H1 (cell line): ENCODE data around the gene SERPINB12. TPM values are rescaled to one million over a fixed set of nuclear protein-coding genes. Genes with fewer than 3 reads are reported as not detected.

Experiments used
- CTCF ChIA-PET: fragments of 300-600 bp; sonication (Branson Sonifier 250); formaldehyde crosslinking; loops from one replicate; lab custom pipeline; 2021; ENCODE audit not compliant: partially characterized antibody; lab: Charles Lee
- POLR2A ChIA-PET: fragments of 300-600 bp; sonication (Branson Sonifier 250); formaldehyde crosslinking; loops from one replicate; lab custom pipeline; 2021; ENCODE audit warnings: inconsistent platforms; ENCODE audit not compliant: partially characterized antibody; lab: Charles Lee
- DNase-seq, 2 experiments: peaks; one replicate each; pipeline versions ENCODE4 v3.0.0 to v3.0.0-alpha.2; 2010 to 2022; ENCODE audit warnings: low spot score in 2 of 2, low read depth in 1 of 2, mixed read lengths in 1 of 2
- FAIRE-seq: peaks from 2 replicates; lab custom pipeline; 2011; peaks lifted over from hg19 to GRCh38; lab: Jason Lieb, UNC
- H2AFZ ChIP-seq: 2 replicates; pipeline ENCODE4 v1.8.1; 2012; ENCODE audit warnings: low read length, inconsistent platforms
- H2AK5ac ChIP-seq: 2 replicates; pipeline ENCODE4 v1.6.1; 2013; ENCODE audit warnings: low read depth, low read length
- H2BK120ac ChIP-seq: replicated peaks from 2 replicates; pipeline ENCODE3; 2013; ENCODE audit warnings: low read depth, low read length, inconsistent platforms
- H2BK12ac ChIP-seq: 2 replicates; pipeline ENCODE4 v1.6.1; 2013; ENCODE audit warnings: low read depth, low read length
- H2BK15ac ChIP-seq: 2 replicates; pipeline ENCODE4 v1.6.1; 2013; ENCODE audit warnings: low read length
- H2BK20ac ChIP-seq: 2 replicates; pipeline ENCODE4 v1.6.1; 2013; ENCODE audit warnings: low read length
- H2BK5ac ChIP-seq: 2 replicates; pipeline ENCODE4 v1.6.1; 2013; ENCODE audit warnings: low read depth, low read length
- H3K14ac ChIP-seq: 2 replicates; pipeline ENCODE4 v1.6.1; 2013; ENCODE audit warnings: inconsistent platforms; ENCODE audit not compliant: insufficient read length
- H3K18ac ChIP-seq: 2 replicates; pipeline ENCODE4 v1.6.1; 2013; ENCODE audit warnings: low read length; ENCODE audit errors: extremely low read depth
- H3K23ac ChIP-seq: 2 replicates; pipeline ENCODE4 v1.6.1; 2013; ENCODE audit warnings: inconsistent platforms; ENCODE audit not compliant: insufficient read length
- H3K23me2 ChIP-seq: 2 replicates; pipeline ENCODE4 v1.6.1; 2013; ENCODE audit warnings: low read depth, low read length
- H3K27ac ChIP-seq: 2 replicates; pipeline ENCODE4 v1.6.1; 2011; ENCODE audit warnings: low read depth, low read length, inconsistent platforms
- H3K27me3 ChIP-seq, 4 experiments: replicated peaks in 1 of 4; 1 replicate in 1 of 4; 2 replicates in 3 of 4; pipeline versions ENCODE4 v1.6.1 to v1.8.1; 2011 to 2013; ENCODE audit warnings: low read length in 3 of 4, mild to moderate bottlenecking in 3 of 4, inconsistent platforms in 2 of 4, mixed read lengths in 2 of 4, moderate library complexity in 1 of 4; ENCODE audit not compliant: control insufficient read depth in 3 of 4, insufficient read depth in 3 of 4; ENCODE audit errors: extremely low read depth in 1 of 4
- H3K36me3 ChIP-seq, 4 experiments: 2 replicates each; pipeline versions ENCODE4 v1.6.1 to v1.8.1; 2011 to 2013; ENCODE audit warnings: mild to moderate bottlenecking in 4 of 4, low read length in 3 of 4, moderate library complexity in 2 of 4, control low read depth in 1 of 4, inconsistent platforms in 1 of 4; ENCODE audit not compliant: insufficient read depth in 4 of 4, control insufficient read depth in 2 of 4
- H3K4ac ChIP-seq: replicated peaks from 2 replicates; pipeline ENCODE3; 2013; ENCODE audit warnings: low read length, low read depth, mixed read lengths, inconsistent platforms; ENCODE audit not compliant: insufficient read length
- H3K4me1 ChIP-seq, 4 experiments: replicated peaks in 1 of 4; 1 replicate in 1 of 4; 2 replicates in 3 of 4; pipeline versions ENCODE4 v1.6.1 to v1.8.1; 2011 to 2013; ENCODE audit warnings: low read length in 3 of 4, inconsistent platforms in 2 of 4, mixed read lengths in 1 of 4; ENCODE audit not compliant: insufficient read depth in 4 of 4, control insufficient read depth in 3 of 4
- H3K4me2 ChIP-seq, 2 experiments: 2 replicates each; pipeline versions ENCODE4 v1.6.1 to v1.8.1; 2011 to 2013; ENCODE audit warnings: low read depth in 2 of 2, low read length in 2 of 2, control low read depth in 1 of 2, inconsistent platforms in 1 of 2, mild to moderate bottlenecking in 1 of 2; ENCODE audit not compliant: insufficient read depth in 1 of 2
- H3K4me3 ChIP-seq, 4 experiments: fragments of 200-600, 300-600 bp in 1 of 4; sonication (generic), shearing (Covaris generic), sonication (Bioruptor Twin) in 1 of 4; 2 replicates each; pipeline versions ENCODE4 v1.5.1 to v1.8.1; 2011 to 2016; ENCODE audit warnings: low read length in 4 of 4, low read depth in 3 of 4, control low read depth in 2 of 4, inconsistent platforms in 2 of 4, mild to moderate bottlenecking in 2 of 4, mixed read lengths in 1 of 4, moderate library complexity in 1 of 4; ENCODE audit not compliant: insufficient read depth in 2 of 4; ENCODE audit errors: extremely low read depth in 1 of 4
- H3K56ac ChIP-seq: replicated peaks from 2 replicates; pipeline ENCODE3; 2013; ENCODE audit warnings: low read depth, mild to moderate bottlenecking, mixed read lengths, low read length, inconsistent platforms; ENCODE audit not compliant: insufficient read length
- H3K79me1 ChIP-seq: 2 replicates; pipeline ENCODE4 v1.6.1; 2013; ENCODE audit warnings: low read depth, low read length, control low read depth
- H3K79me2 ChIP-seq, 2 experiments: 2 replicates each; pipeline versions ENCODE4 v1.6.1 to v1.8.1; 2012 to 2013; ENCODE audit warnings: low read length in 2 of 2, mild to moderate bottlenecking in 2 of 2, inconsistent platforms in 1 of 2; ENCODE audit not compliant: insufficient read depth in 2 of 2, control insufficient read depth in 1 of 2
- H3K9ac ChIP-seq, 4 experiments: replicated peaks in 1 of 4; 1 replicate in 1 of 4; 2 replicates in 3 of 4; pipeline versions ENCODE4 v1.6.1 to v1.8.1; 2011 to 2013; ENCODE audit warnings: low read depth in 3 of 4, low read length in 3 of 4, control low read depth in 2 of 4, mild to moderate bottlenecking in 2 of 4, moderate library complexity in 2 of 4, inconsistent platforms in 1 of 4; ENCODE audit errors: extremely low read depth in 1 of 4
- H3K9me3 ChIP-seq, 2 experiments: 2 replicates each; pipeline versions ENCODE4 v1.6.1 to v1.8.1; 2012 to 2013; ENCODE audit warnings: mild to moderate bottlenecking in 2 of 2, moderate library complexity in 2 of 2, control low read depth in 1 of 2, inconsistent platforms in 1 of 2, low read depth in 1 of 2, low read length in 1 of 2, mixed read lengths in 1 of 2; ENCODE audit not compliant: insufficient read depth in 2 of 2
- H4K20me1 ChIP-seq, 2 experiments: replicated peaks in 1 of 2; 2 replicates each; pipeline versions ENCODE3 to v1.8.1; 2011 to 2013; ENCODE audit warnings: inconsistent platforms in 2 of 2, low read length in 2 of 2, mild to moderate bottlenecking in 1 of 2; ENCODE audit not compliant: insufficient read depth in 2 of 2, control insufficient read depth in 1 of 2
- H4K5ac ChIP-seq: 2 replicates; pipeline ENCODE4 v1.6.1; 2013; ENCODE audit warnings: low read length, low read depth, mixed read lengths, inconsistent platforms; ENCODE audit not compliant: insufficient read length
- H4K8ac ChIP-seq: 2 replicates; pipeline ENCODE4 v1.8.0; 2013; ENCODE audit warnings: mild to moderate bottlenecking, moderate library complexity, low read length, inconsistent platforms; ENCODE audit not compliant: insufficient read depth; ENCODE audit errors: extremely low read depth
- H4K91ac ChIP-seq: replicated peaks from 2 replicates; pipeline ENCODE3; 2013; ENCODE audit warnings: low read length, mixed read lengths, inconsistent platforms; ENCODE audit not compliant: insufficient read length
- ASH2L ChIP-seq: fragments of 200-600, 300-600 bp; sonication (generic); IDR thresholded peaks from one replicate; pipeline ENCODE4 v1.7.1; 2017; ENCODE audit warnings: low read length
- ATF3 ChIP-seq: IDR thresholded peaks from 2 replicates; pipeline ENCODE4 v1.6.1; 2011; ENCODE audit warnings: low read depth, mild to moderate bottlenecking, low read length; ENCODE audit not compliant: insufficient read depth
- KDM4A ChIP-seq: IDR thresholded peaks from one replicate; pipeline ENCODE4 v1.7.1; 2012; ENCODE audit warnings: low read depth, mild to moderate bottlenecking, moderate library complexity, low read length, inconsistent platforms; ENCODE audit not compliant: severe bottlenecking
- polyA plus RNA-seq, 7 experiments: library from polyadenylated mRNA; depleted of rRNA in 3 of 7; stranded (reverse) in 5 of 7; unstranded in 2 of 7; fragments of >200 nt in 5 of 7; fragments of 200-250 nt in 2 of 7; gene quantifications; 1 replicate in 5 of 7; 2 replicates in 1 of 7; 4 replicates in 1 of 7; pipeline versions ENCODE4 v1.2.1 to v1.2.3, GENCODE V29; 2011 to 2013; ENCODE audit warnings: missing spikeins in 2 of 7, mixed read lengths in 2 of 7
- total RNA-seq: library from RNA; stranded (reverse); fragmentation: NEBNext Ultra II Directional; extraction: Animal tissue kit (Norgen Biotek cat#: 25700); gene quantifications from 2 replicates; pipeline ENCODE4 v1.2.1, GENCODE V29; 2021

SERPINB12 gene
- total and polyA plus RNA-seq, 2 of the 8 experiments (the other 6 are each of a cell fraction or from before 2014, with no cell fraction given) = not detected

GRCh38 chr18:63575681-63576080, 33.5 kb downstream of the SERPINB12 start:
- no peak overlapping the region for H3K4me3 ChIP-seq
- no peaks in the 10 kb centered on the region for H3K23me2 ChIP-seq
- H3K4me1 ChIP-seq = no peaks in the 10 kb centered on the region
- no peaks in the 10 kb centered on the region for H4K20me1 ChIP-seq
- H3K18ac ChIP-seq = no peak overlapping the region
- no peak overlapping the region for H4K8ac ChIP-seq
- H3K14ac ChIP-seq = no peak overlapping the region
- H3K56ac ChIP-seq = no peak overlapping the region
- no peak overlapping the region for H2BK5ac ChIP-seq
- H3K79me1 ChIP-seq = no peaks in the 10 kb centered on the region
- no peak overlapping the region for H2AFZ ChIP-seq
- no peak overlapping the region for H4K91ac ChIP-seq
- FAIRE-seq (no peak), DNase-seq (no peak)
- no peak overlapping the region for H3K4ac ChIP-seq
- CTCF ChIA-PET = interaction anchor here (0.9 to 13.2 kb wide), 5 partner anchors 11 to 269 kb away, joined by 3 to 366 read pairs (median 65); no protein-coding TSS in a partner anchor
- H3K9me3 ChIP-seq = no peaks in the 10 kb centered on the region
- H2BK12ac ChIP-seq = no peak overlapping the region
- no peak overlapping the region for H2BK15ac ChIP-seq
- H3K9ac ChIP-seq = no peak overlapping the region
- no peaks in the 10 kb centered on the region for H3K36me3 ChIP-seq
- POLR2A ChIA-PET = no interaction called here
- H4K5ac ChIP-seq = no peak overlapping the region
- H3K23ac ChIP-seq = no peak overlapping the region
- H2AK5ac ChIP-seq = no peak overlapping the region
- no peak overlapping the region for H2BK120ac ChIP-seq
- H2BK20ac ChIP-seq = no peak overlapping the region
- H3K27ac ChIP-seq = no peak overlapping the region
- H3K4me2 ChIP-seq = no peak overlapping the region
- H3K27me3 ChIP-seq = no peaks in the 10 kb centered on the region
- no peaks in the 10 kb centered on the region for H3K79me2 ChIP-seq
- no peak for TF ChIP-seq ASH2L
- no peak for TF ChIP-seq ATF3
- no peak for TF ChIP-seq KDM4A
